AG09319 (cell line): ENCODE measurements around the gene SNAP47.

Experiments used
- DNase-seq: peaks from one replicate; pipeline ENCODE4 v3.0.0-alpha.2; 2010; ENCODE audit warnings: low read depth; ENCODE audit errors: extremely low read depth
- CTCF ChIP-seq: IDR thresholded peaks from 2 replicates; pipeline ENCODE4 v1.5.1; 2011; ENCODE audit warnings: low read depth, mild to moderate bottlenecking, inconsistent platforms, low read length, moderate library complexity

Gene SNAP47

GRCh38 chr1:227771771-227772170, 36.5 kb downstream of the SNAP47 start:
- no peak for TF ChIP-seq CTCF
- no peak for DNase-seq

GRCh38 chr1:227773558-227773957, 38.3 kb downstream of the SNAP47 start:
- no peak for DNase-seq
- no peak for TF ChIP-seq CTCF

GRCh38 chr1:227774051-227774731, 39.0 kb downstream of the SNAP47 start:
- DNase-seq, result no peak
- TF ChIP-seq CTCF, result no peak

- no peak for TF ChIP-seq CTCF
- DNase-seq, result no peak
Measured at GRCh38 chr1:227774821-227775661, 39.8 kb downstream of the SNAP47 start.

- TF ChIP-seq CTCF, result no peak
- no peak for DNase-seq
Measured at GRCh38 chr1:227775841-227776240, 40.6 kb downstream of the SNAP47 start.

- TF ChIP-seq CTCF, result no peak
- DNase-seq, result no peak
Measured at GRCh38 chr1:227776331-227776771, 41.1 kb downstream of the SNAP47 start.

- no peak for TF ChIP-seq CTCF
Measured at GRCh38 chr1:227777156-227777555, 41.9 kb downstream of the SNAP47 start.

More at GRCh38 chr1:227777156-227777555, 41.9 kb downstream of the SNAP47 start:
- no peak for DNase-seq
